Neutrophil (primary cell): Measurements from ENCODE around the gene WDR7.
A peak's percentile ranks its signal among the peaks of the same experiment; 100 is the strongest.
"Not testable (repeated sequence)": the region's sequence is repeated elsewhere in the genome, so short reads cannot be mapped to it uniquely, and the experiment has no call there.

Experiments
- H3K27ac ChIP-seq: fragments of 200-600 bp; sonication (generic); 2 replicates; pipeline ENCODE4 v1.5.1; 2016; ENCODE audit warnings: mild to moderate bottlenecking, moderate library complexity
- H3K27me3 ChIP-seq: fragments of 200-600 bp; sonication (generic); 2 replicates; pipeline ENCODE4 v1.6.0; 2016; ENCODE audit warnings: mild to moderate bottlenecking
- H3K36me3 ChIP-seq: fragments of 200-600 bp; sonication (generic); 2 replicates; pipeline ENCODE4 v1.5.1; 2017
- H3K4me1 ChIP-seq, 2 experiments: fragments of 200-600 bp in 1 of 2; sonication (generic) in 1 of 2; 1 replicate in 1 of 2; 2 replicates in 1 of 2; pipeline versions ENCODE4 v1.5.1 to v1.6.1; 2013 to 2016; ENCODE audit warnings: low read depth in 1 of 2, low read length in 1 of 2, mild to moderate bottlenecking in 1 of 2, moderate library complexity in 1 of 2; ENCODE audit not compliant: control insufficient read depth in 1 of 2, insufficient read depth in 1 of 2
- H3K4me3 ChIP-seq, 2 experiments: fragments of 200-600 bp in 1 of 2; sonication (generic) in 1 of 2; 1 replicate in 1 of 2; 2 replicates in 1 of 2; pipeline ENCODE4 v1.5.1; 2013 to 2016; ENCODE audit warnings: low read depth in 1 of 2, low read length in 1 of 2, mild to moderate bottlenecking in 1 of 2, moderate library complexity in 1 of 2
- H3K9me3 ChIP-seq: fragments of 200-600 bp; sonication (generic); 2 replicates; pipeline ENCODE4 v1.5.1; 2016
- TF ChIP-seq, protein P1 (sequence below): fragments of 200-600 bp; sonication (generic); IDR thresholded peaks from 2 replicates; pipeline ENCODE4 v1.5.1; 2016; ENCODE audit warnings: antibody characterized with exemption

Gene WDR7

GRCh38 chr18:56647951-56648893 is 2.9 kb upstream of the WDR7 start:
- H3K27me3 ChIP-seq: no peaks in the 10 kb centered on the region
- no peak overlapping the region for H3K27ac ChIP-seq
- H3K36me3 ChIP-seq: no peaks in the 10 kb centered on the region
- H3K9me3 ChIP-seq: no peaks in the 10 kb centered on the region
- H3K4me1 ChIP-seq: peaks cover 25% of the 10 kb centered on the region in 2 experiments
- H3K4me3 ChIP-seq: no peak overlapping the region
- TF ChIP-seq, protein P1, sequence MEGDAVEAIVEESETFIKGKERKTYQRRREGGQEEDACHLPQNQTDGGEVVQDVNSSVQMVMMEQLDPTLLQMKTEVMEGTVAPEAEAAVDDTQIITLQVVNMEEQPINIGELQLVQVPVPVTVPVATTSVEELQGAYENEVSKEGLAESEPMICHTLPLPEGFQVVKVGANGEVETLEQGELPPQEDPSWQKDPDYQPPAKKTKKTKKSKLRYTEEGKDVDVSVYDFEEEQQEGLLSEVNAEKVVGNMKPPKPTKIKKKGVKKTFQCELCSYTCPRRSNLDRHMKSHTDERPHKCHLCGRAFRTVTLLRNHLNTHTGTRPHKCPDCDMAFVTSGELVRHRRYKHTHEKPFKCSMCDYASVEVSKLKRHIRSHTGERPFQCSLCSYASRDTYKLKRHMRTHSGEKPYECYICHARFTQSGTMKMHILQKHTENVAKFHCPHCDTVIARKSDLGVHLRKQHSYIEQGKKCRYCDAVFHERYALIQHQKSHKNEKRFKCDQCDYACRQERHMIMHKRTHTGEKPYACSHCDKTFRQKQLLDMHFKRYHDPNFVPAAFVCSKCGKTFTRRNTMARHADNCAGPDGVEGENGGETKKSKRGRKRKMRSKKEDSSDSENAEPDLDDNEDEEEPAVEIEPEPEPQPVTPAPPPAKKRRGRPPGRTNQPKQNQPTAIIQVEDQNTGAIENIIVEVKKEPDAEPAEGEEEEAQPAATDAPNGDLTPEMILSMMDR: no peak

- Histone ChIP-seq H3K4me1 (peaks cover 37 to 42% of the 10 kb centered on the region in 2 experiments), H3K9me3 (no peaks in the 10 kb centered on the region), H3K36me3 (no peaks in the 10 kb centered on the region), H3K27ac (no peak overlapping the region), H3K27me3 (no peaks in the 10 kb centered on the region), H3K4me3 (no peak overlapping the region)
- TF ChIP-seq, protein P1: no peak
These were observed 1.2 kb upstream of the WDR7 start for GRCh38 chr18:56649996-56650395.

GRCh38 chr18:56651771-56652092 is 573 bp downstream of the WDR7 start:
- Histone ChIP-seq H3K36me3 (no peaks in the 10 kb centered on the region), H3K27me3 (no peaks in the 10 kb centered on the region), H3K4me1 (peaks cover 45 to 53% of the 10 kb centered on the region in 2 experiments), H3K9me3 (no peaks in the 10 kb centered on the region), H3K27ac (peak overlapping the region; percentile 95), H3K4me3 (peak overlapping the region; percentile 95 to 97)
- TF ChIP-seq, protein P1: no peak

GRCh38 chr18:56652802-56653201 is 1.6 kb downstream of the WDR7 start:
- H3K27ac ChIP-seq: peak overlapping the region; percentile 95
- no peak overlapping the region for H3K4me3 ChIP-seq
- TF ChIP-seq, protein P1: no peak
- H3K36me3 ChIP-seq: no peaks in the 10 kb centered on the region
- H3K27me3 ChIP-seq: no peaks in the 10 kb centered on the region
- peaks cover 45 to 53% of the 10 kb centered on the region in 2 experiments for H3K4me1 ChIP-seq
- H3K9me3 ChIP-seq: no peaks in the 10 kb centered on the region

DNA sequence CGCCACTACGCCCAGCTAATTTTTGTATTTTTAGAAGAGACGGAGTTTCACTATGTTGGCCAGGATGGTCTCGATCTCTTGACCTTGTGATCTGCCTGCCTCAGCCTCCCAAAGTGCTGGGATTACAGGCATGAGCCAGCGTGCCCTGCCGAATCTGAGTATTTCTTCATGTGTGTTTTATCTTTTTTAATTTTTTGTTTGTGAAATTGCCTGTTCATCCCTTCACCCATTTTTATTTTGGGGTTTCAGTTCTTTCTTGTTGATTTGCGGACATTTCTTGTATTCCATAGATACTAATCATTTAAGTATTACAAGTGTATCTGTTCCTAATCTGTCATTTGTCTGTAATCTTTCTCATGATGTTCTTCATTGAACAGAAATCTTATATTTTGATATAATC is 3.1 kb downstream of the WDR7 start:
- H3K4me3 ChIP-seq, H3K36me3 ChIP-seq, H3K27me3 ChIP-seq, H3K9me3 ChIP-seq: not testable (repeated sequence)
- Histone ChIP-seq H3K27ac (peak overlapping the region; percentile 95), H3K4me1 (peaks cover 45 to 53% of the 10 kb centered on the region in 2 experiments)

GRCh38 chr18:56658261-56658660 is 7.1 kb downstream of the WDR7 start:
- Histone ChIP-seq H3K9me3 (no peaks in the 10 kb centered on the region), H3K36me3 (no peaks in the 10 kb centered on the region), H3K4me1 (peaks cover 20 to 36% of the 10 kb centered on the region in 2 experiments), H3K27me3 (no peaks in the 10 kb centered on the region), H3K4me3 (no peak overlapping the region), H3K27ac (no peak overlapping the region)
- TF ChIP-seq, protein P1: no peak
